GM18868 (cell line): ENCODE data around the gene PSAP.

Experiments
- ATAC-seq: cut with Tn5 transposase; IDR thresholded peaks from one replicate; pipeline ENCODE4 v1.9.1; 2021; ENCODE audit warnings: mild to moderate bottlenecking, moderate library complexity; ENCODE audit not compliant: unreplicated experiment

The PSAP gene

DNA sequence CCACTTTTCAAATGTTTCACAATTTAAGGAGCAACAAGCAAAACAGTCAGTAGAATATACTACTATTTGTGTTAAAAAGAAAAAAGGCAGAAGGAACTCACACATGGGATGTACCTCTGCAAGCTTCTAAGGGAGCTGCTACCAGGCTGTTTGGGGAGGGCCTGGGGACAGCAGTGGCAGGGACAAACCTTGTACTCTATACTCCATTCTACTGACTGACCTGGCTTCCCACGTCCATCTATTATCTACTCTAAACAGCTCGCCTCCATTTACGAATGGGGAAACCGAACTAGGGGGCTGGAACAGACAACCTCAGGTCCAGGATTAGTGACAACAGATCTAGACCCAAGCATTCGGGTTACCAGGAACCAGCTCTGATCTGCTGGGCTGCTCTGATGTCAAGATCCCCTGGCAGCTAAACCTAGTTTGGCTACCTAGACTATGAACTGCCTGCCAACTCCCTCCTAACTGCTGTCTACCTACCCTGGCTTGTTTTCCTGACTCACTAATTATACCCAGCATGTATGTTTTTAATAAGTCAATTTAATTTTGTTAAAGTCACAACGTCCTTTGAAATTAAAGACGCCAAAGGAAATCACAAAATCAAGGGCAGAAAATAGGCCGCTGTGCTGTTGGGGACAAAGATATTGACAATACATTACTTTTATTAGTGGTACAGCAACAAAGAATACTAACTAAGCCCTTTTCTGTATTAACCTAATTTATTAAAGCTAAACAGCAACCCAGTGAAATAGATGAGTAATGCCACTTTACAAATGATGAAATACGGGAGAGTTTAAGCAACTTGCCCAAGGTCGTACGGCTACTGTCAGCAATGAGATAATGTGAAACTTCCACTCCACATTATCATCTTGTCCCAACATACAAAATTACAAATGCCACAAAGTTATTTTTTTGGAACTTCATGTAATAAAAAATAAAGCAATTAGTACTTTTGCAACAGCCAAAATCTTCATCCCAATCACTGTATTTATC, 5.3 kb downstream of the PSAP start:
- ATAC-seq = no peak

DNA sequence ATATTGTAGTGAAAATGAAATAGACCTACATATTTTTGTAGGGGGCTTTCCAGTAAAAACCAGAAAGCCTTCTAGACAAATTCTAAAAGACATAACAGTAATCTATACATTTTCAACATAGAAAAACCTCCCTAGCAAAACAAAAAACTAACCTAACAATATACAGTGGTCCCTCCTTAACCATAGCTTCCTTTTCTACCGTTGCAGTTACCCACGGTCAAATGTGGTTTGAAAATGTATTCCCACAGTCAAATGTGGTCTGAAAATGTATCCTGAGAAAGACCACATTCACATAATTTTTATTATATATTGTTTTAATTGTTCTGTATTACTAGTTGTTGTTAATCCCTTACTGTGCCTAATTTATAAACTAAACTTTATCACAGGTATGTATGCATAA, 6.4 kb downstream of the PSAP start:
- ATAC-seq = no peak

DNA sequence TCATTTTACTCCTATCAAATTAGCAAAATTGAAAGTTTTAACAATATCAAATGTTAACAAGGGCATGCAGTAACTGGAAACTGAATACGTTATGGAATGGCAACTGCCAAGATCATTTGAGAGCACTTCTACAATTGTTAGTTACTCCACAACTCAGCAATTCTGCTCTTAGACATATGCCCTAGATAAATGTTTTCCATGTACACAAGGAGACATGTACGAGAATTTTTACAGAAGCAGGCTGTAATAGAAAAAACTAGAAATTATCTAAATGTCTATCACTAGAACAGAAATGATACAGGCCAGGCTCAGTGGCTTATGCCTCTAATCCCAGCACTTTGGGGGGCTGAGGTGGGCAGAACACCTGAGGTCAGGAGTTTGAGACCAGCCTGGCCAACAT, 7.0 kb downstream of the PSAP start:
- no peak for ATAC-seq

DNA sequence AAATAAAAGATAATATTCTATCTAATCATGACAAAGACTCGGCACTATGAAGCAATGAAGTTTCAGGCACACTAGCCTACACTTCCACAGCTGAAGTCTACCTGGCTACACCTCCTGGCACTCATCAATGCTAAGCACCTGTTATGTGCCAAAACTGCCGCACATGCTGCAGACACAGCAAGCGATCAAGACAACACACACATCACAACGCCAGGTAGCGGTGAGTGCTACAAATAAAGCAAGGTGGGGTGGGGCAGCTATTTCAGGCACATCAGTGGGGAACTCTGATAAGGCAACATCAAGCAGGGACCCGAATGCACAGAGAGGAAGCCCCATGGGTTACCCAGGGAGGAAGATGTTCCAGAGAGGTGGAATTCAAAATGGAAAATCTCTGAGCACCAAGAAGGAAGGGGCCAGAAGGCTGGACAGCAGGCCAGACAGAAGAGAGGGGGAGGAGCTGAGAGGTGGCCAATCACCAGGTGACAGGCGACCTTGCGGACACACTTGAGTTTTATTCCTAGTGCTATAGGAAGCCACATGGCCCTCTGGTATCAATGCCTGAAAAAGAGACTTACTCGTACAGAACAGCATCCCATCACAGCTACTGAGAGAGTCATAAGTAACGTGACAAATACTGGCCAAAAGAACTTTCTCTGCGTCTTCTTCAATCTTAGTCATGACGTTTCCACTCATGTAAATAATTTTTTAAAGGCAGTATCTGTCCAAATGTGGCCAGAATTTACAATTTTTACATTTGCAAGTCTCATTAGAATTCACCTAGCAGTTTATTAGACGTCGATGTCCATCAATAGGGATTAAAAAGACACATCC, 8.0 kb downstream of the PSAP start:
- ATAC-seq = no peak

DNA sequence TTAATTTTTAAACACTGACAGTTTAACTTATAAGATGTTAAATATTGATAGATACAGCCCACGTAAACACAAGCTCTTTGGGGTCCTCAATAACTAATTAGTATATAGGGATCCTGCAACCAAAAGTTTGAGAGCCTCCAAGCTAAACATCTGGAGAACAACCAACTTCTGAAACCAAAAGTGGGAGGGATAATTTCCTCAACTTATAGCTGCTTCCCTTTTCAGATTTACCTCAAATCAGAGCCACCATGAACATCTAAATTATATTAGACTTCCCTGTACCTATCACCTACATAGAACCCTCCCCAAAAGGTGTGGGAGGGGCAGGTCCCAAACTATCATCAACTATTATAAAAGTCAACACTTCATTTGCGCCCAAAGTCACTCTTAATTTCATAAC, 8.6 kb downstream of the PSAP start:
- no peak for ATAC-seq

DNA sequence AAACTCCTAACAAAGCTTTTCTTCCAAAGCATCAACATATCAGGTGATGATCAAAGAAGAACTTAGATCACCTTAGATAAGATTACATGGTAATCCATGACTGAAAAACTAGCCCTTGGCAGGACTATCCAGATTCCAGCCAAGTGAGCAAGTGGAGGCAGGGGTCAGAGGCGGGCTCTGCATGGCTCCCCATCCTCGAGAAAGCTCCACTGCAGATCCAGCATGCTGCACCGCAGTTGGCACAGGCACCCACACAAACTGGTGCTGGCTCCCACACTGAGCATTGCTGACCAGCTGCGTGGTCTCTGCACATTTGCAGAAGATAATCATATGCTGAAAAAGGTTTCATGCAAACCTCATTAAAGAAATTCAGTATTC, 10.1 kb downstream of the PSAP start:
- no peak for ATAC-seq

DNA sequence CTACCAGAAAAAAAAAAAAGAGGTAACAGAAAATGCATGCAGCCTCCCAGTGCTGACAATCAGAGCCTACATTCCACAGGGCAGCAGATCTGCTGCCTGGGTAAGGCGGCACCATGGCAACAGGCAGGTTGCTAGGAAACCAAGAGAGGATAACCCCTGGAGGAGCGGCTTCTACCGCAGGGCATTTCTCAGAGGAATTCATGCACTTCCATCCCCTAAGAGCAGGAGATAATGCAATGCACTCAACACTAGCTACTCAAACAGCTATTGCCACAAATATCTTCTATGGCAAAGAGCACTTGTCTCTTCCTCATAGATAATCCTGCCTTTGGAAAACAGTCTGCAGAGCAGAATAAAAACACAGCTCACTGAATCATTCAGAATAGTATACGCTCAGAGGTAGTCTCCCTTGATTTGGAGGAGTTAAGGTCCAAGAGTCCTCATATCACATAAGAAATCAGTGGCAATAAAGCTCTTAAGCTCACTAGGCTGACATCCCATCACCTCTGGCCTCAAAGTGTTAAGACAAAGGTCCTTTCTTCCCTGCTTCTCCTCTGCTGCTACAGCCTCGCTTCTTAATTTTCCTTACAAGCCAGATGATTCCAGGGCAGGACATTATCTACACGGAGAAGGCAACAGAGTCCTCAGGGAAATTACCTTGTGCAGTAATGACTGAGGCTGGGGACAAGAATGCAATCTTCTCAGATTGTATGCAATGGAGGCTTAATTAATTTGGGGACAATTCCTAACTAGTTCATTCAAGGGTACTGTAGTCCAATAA, 10.7 kb downstream of the PSAP start:
- no peak for ATAC-seq

DNA sequence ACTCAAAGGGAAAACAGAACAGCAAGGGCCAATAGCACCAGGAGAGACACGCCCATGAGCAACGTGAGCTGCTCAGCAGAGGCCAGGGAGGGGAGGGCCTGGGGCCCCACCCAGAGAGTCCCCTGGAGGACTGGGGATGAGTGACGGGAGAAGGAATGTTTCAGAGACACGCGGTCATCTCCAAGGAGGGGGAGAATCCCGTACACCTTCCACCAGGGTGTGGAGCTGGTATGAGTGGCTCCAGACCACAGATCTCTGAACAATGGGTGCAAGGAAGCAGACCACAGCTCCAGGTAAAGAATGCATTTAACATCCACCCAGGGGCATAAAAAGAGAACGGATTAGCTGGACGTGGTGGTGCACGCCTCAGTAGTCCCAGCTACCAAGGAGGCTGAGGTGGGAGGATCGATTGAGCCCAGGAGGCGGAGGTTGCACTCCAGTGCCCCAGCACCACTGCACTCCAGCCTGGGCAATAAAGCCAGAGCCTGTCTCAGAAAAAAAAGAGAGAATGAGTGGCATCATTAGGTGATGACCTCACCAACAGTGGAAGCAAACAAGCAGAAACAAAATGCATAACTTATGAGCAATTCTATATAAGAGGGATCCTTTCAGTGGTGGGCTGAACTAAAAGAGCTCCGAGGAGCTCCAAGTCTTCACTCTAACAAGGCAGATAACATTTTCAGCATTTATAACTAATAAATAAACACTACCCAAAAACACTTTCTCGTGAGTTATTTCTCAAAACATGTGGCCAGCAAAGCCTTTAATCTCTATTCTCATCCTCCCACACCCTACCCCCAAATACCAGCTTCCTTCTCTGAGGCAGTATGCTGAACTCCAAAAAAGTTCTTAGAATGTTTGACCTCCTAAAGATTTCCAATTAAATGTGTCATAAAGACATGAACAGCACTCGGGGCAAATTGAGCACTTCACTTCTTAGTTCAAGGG, 12.5 kb downstream of the PSAP start:
- ATAC-seq = no peak

DNA sequence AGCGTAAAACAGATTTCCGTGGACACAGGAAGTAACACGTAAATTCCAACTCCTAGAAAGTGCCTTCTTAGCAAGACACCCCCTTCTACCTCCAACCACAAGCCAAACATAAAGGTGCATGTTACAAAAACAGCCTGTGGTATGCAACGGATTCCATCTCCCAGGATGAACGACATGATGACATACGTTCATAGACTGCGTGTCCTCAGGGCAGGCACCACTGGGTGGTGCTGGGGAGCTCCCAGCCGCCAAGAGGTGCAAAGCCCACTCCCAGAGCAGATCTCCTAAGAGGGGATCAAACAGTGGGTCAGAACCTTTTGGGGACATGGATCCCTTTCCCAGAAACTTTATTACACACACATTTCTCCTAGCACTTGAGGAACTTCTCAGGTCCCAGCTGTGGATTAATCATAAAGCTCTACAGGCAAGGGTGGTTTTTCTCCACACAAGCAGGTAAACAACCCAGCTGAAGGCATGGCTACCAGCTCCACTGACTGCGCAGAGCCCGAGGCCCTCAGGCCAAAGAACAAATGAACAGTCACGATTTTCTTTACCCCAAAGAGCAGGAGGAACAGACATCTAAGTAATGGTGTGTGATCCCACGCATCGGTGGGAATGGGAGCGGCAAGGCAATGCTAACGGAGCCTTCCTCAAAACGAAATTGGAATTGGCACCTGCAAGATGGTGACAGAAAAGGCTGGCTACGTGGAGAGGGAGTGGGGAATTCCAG, 13.8 kb downstream of the PSAP start:
- no peak for ATAC-seq

DNA sequence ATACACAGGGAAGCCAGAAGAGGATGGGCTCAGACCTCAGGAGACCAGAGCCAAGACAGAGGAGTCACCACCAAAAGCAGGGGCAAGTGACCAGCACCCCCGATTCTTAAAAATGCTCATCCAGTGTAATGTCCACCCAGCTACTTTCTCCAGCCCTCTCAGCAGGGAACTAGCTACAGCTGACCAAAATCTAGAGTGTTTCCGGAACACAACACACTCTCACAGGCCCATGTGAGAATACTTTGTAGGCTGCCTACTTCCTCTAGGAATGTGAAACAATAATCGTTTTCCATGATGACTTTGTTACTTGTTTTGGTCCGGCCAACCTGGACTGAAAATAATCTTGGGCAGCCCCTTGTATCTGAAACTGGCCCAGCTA, 14.5 kb downstream of the PSAP start:
- peak; percentile 11 for ATAC-seq

DNA sequence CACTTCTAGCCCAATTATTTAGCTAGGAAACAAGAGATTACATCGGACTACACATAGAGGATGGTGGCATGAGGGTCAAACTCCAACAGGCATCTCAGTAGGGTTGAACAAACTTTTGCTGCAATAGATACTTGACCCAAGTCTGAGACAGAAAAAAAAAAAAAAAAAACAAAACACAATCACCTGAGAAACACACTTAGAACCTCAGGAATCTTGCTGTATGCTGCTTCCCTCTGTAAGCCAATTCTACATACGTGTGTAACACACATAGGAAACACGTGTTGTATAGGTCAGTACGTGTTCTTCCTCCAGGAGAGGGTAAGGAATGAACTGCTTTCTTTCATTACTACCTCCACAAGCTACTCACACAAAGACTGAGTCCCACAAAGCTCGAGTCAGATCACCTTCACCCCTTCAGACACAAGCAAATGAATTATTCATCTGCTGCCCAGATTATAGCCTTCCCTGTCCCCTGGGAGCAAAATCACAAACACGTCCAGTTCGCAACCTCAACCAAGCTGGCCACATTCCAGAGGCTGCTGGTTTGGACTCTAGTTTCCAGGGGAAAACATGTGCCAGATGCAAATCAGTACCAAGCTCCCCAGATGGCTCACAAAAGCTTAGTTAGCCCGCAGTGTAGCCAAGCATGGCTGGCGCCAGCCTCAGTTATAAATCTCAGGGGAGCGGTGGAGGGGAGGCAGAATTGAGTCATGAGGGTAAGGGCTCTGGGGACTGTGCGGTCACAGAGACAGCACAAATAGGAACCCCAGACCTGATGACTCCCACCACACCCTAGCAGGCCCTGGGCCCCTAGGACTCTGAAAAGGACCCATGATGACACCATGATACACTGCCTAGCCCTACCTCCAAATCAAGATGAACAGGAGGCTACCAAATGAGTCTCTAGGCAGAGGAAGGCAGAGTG, 15.1 kb downstream of the PSAP start:
- ATAC-seq = peak; percentile 87

DNA sequence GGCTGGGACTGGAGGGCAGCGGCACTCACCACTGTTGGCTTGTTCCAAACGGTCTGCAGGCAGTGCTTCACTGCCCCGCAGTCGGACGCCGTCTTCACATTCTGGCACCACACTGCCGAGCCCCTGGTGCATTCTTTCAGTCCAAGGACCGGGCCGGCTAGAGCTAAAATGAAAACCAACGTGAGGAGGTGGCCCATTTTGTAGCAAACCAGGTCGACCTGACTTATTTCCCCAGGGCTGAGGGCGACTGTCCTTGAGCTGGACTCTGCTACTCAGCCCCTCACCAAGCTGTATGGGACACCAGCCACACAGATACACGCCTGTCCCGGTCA, 16.7 kb downstream of the PSAP start:
- ATAC-seq = no peak

DNA sequence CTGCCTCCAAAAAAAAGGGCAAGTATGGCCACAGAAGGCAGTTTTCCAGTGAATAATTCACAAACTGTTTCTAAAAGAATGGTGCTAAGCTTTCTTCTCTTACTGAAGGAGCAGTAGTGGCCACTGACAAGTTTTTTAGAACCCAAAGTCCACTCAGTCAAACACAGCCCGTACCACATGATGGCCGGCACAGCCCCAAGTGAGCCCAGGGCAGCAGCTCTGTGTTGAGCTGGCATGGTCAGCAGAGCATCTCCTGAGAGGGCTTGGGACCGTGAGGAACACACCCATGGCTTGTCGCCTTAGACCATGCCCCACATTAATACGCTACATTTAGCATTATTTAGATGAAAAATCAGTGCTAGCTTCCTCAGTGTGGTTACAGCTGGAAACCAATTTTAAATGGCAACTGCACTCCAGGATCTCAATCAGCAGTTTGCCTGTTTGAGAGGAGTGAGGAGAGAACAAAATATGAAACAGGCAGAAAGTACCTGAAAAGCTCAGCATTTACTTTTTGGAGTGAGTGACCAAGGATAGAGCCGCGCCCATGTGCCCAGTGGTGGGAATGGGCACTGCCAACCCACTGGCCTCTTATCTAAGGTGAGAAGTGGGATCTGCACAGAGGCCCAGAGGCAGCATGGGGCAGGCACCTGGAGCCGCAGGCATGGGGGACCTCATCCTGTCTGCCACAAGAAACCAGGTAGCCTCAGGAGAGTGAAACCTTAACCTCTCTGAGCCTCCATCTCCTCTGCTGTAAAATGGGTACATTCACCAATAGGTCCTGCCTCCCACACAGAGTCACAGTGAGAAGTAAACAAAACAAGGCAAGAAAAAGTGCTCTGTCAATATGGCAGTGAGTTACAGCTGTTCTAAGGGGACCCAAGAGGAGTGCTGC, 17.4 kb downstream of the PSAP start:
- ATAC-seq = no peak

DNA sequence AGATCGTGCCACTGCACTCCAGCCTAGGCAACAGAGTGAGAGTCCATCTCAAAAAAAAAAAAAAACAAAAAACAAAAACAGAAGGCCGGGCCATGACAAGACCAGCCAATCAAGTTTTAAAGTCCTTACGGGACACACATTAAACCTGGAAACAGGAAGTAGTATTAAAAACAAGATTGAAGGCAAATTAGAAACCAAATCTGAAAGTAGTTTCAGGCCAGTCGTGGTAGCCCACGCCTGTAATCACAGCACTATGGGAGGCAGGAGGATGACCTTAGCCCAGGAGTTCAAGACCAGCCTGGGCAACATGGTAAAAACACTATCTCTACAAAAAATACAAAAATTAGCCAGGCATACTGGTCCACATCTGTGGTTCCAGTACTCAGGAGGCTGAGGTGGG, 18.1 kb downstream of the PSAP start:
- no peak for ATAC-seq

DNA sequence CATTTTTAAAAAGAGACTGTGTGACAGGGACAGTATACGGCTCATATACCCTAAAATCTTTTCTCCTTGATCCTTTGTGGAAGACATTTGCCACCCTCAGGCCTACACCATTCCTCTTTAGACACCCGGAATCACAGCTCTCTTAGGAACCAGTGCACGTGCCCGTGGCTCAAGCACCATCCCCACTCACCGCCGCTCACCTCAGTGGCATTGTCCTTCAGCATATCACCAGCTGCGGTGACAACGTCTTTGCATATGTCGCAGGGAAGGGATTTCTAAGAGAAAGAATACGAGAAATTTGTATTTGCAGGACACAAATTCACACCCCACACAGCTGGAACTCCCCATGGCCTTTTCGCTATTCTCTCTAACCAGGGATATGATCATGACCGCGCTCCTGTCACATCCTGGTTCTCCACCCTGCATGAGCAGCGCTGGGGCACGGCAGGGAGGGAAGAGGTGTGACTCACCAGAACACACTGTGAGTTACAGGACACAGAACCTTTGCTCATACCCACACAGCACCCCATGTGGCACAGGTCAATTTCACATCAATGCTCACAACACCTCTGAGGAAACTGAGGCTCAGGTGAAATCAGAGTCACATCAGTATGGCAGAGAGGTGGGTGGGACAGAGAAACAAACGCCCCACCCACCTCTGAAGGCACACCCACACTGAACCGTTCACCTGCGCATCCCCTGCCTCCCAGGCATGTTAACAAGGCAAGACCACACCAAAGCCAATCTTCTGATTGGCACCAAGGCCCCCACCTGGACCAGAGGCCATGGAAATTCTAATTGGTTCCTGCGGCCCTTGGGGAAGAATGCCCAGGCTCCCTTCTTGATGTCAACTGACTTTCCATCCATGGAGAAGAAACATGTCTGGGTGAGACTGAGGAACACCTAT, 19.2 kb downstream of the PSAP start:
- no peak for ATAC-seq

DNA sequence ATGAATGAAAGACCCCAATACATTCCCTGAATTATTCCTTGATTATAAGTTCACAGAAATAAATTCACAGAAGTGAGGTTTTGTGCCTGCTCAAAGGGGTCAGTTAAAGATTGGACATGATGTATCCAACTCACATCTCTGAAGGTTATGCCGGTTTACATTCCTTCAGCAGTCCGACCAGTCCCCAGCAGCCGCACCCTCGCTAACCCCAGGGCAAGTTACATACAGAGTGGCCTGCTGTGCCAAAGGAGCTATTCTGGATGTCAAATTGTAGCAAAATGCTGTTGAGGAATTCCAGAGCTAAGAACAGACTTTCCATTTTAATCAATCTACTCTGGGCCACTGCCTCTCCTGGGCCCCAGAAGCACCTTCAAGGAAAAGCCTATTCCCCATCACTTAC, 20.3 kb downstream of the PSAP start:
- no peak for ATAC-seq

DNA sequence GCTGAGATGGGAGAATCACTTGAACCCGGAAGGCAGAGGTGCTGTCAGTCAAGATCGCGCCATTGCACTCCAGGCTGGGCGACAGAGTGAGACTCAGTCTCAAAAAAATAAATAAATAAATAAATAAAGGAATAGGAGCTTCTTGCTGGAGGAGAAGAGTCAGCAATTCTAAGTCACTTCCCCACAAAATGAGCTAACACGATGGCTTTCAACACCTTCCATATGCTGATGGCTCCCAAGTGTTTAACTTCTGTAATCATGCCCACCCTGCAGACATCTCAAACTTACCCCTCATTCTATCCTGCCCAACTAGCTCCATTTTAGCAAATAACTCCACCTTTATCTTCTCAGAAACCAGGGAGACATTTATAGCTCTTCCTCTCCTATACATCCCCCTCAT, 21.2 kb downstream of the PSAP start:
- ATAC-seq = no peak
